G401 (cell line): ENCODE data around the gene CLCN5. TPM values are rescaled to one million over a fixed set of nuclear protein-coding genes. Genes with fewer than 3 reads are reported as not detected.

ENCODE experiments used
- DNase-seq: peaks from one replicate; pipeline ENCODE4 v3.0.0-alpha.2; 2015; ENCODE audit warnings: low spot score
- in situ Hi-C: cut with HindIII; loops from 2 replicates; pipeline ENCODE4 v1.10.0; 2016; ENCODE audit warnings: low sequenced_read_pairs, mixed read lengths
- total RNA-seq: library from RNA; depleted of rRNA; stranded (reverse); fragments of >200 nt; shearing (Covaris generic); gene quantifications from 2 replicates; pipeline ENCODE4 v1.2.3, GENCODE V29; 2014; rRNA removed

Gene CLCN5
- total RNA-seq, 1 experiment from 2014 or later = 7.1 TPM

- no peak for DNase-seq
- in situ Hi-C loops = no loop called here
Measured at GRCh38 chrX:50111742-50112141, 189.3 kb downstream of the CLCN5 start.

DNA sequence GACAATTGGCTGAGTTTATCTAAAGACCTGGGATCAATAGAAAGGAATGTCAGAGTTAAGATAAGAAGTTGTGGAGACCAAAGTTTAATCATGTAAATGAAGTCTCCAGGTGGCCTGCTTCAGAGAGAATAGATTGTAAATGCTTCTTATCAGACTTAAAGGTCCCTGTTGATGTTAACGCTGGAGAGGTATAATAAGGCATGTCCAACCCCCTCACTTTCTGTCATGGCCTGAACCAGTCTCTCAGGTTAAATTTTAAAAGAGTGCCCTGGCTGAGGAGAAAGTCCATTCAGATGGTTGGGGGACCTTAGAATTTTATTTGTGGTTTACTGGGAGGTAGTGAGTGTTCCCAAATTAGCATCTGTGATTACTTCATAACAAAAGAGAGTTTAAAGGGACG lies 191.7 kb downstream of the CLCN5 start:
- in situ Hi-C loops = no loop called here

DNA sequence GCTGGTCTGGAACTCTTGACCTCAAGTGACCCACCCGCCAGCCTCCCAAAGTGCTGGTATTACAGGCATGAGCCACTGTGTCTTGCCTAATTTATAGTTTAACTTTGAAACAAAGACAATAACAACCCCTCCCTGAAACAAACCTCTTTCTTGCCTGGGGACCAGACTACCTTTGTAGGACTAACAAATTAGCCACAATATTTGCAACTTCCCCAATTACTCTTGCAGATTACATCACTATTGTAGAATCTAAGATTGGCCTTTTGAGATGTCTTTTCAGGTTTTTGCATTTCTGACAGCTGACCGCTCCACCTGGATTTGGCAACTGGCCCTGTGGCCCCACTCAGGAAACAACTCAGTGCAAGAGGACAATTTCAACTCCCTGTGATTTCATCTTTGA lies 193.6 kb downstream of the CLCN5 start:
- DNase-seq = no peak
- in situ Hi-C loops = no loop called here

More for the DNA sequence above, 191.7 kb downstream of the CLCN5 start:
- no peak for DNase-seq

DNA sequence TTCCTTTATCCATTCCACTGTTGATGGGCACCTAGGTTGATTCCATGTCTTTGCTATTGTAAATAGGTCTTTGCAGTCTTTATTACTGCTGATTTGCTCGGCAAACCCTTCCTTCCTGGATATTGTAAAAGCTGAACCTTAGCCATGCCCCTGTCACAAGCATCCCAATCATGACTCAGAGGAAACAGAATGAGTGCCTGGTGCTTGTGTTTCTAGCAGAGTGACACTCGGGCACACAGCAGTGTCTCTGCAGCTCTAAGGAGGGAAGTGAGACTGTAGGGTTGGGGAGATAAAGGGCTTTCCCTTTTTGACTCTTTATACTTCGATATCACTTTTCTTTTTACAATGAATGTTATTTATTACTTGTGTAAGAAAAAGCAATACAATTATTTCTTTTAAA lies 195.1 kb downstream of the CLCN5 start:
- DNase-seq = no peak
- in situ Hi-C loops = no loop called here

- in situ Hi-C loops = no loop called here
- DNase-seq = no peak
Measured at GRCh38 chrX:50125480-50125879, 203.1 kb downstream of the CLCN5 start.

- no peak for DNase-seq
- in situ Hi-C loops = no loop called here
Measured at GRCh38 chrX:50147972-50148371, 225.6 kb downstream of the CLCN5 start.

Other genes starting within 250 kb of the CLCN5 start
- gene PAGE1, start 226.6 kb upstream of the CLCN5 start, total RNA-seq = not detected in 2 replicates
- gene PAGE4, start 93.3 kb upstream of the CLCN5 start, total RNA-seq = not detected in 2 replicates
- 0.44 and 1.4 TPM in 2 replicates for gene USP27X, start 43.1 kb upstream of the CLCN5 start, total RNA-seq